Keratinocyte (primary cell): ENCODE measurements around the gene CNN1.

ENCODE experiments used
- CTCF ChIP-seq, 3 experiments: IDR thresholded peaks in 1 of 3; conservative IDR thresholded peaks in 1 of 3; optimal IDR thresholded peaks in 1 of 3; 2 replicates in 2 of 3; 3 replicates in 1 of 3; pipeline versions ENCODE3 to v1.5.1; 2011; ENCODE audit warnings: low read length in 3 of 3, mild to moderate bottlenecking in 3 of 3, moderate library complexity in 2 of 3, control low read depth in 1 of 3, inconsistent platforms in 1 of 3; ENCODE audit not compliant: insufficient read depth in 2 of 3; ENCODE audit errors: extremely low read depth in 1 of 3
- EZH2 ChIP-seq: IDR thresholded peaks from one replicate; pipeline ENCODE4 v1.6.1; 2012; ENCODE audit warnings: inconsistent platforms, mild to moderate bottlenecking, low read length, moderate library complexity

- TF ChIP-seq CTCF (optimal IDR thresholded peaks at IDR 0.05 in 1 of 3, IDR thresholded peaks at IDR 0.05 in 1 of 3, conservative IDR thresholded peaks at IDR 0.05 in 1 of 3; ENCODE audit: extremely low read depth in 1 of 3, insufficient read depth in 2 of 3, low read length in 3 of 3), result no peak
- no peak for TF ChIP-seq EZH2
Observed at GRCh38 chr19:11489378-11489777, 49.3 kb upstream of the CNN1 start.
